ENCODE measurements around the gene KCNIP4.

DNA sequence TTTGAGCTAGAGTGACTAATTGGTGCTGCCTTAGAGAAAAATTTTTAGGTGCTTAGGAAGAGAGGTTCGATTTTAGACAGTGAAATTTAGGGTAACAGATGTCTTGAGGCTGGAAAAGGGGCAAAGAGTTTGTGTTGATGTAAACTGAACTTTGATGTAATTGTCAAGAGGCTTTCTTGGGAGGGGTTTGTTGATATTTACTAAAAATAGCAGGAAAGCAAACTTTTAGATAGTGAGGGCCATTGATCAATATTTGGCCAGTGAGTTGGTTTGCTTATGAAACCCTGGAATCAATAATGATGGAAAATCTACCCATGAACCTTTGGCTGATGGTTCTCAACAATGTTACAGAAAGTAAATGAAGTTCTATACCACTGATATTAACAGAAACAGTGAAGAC, 537.5 kb downstream of the KCNIP4 start:
- TF ChIP-seq, protein P1, sequence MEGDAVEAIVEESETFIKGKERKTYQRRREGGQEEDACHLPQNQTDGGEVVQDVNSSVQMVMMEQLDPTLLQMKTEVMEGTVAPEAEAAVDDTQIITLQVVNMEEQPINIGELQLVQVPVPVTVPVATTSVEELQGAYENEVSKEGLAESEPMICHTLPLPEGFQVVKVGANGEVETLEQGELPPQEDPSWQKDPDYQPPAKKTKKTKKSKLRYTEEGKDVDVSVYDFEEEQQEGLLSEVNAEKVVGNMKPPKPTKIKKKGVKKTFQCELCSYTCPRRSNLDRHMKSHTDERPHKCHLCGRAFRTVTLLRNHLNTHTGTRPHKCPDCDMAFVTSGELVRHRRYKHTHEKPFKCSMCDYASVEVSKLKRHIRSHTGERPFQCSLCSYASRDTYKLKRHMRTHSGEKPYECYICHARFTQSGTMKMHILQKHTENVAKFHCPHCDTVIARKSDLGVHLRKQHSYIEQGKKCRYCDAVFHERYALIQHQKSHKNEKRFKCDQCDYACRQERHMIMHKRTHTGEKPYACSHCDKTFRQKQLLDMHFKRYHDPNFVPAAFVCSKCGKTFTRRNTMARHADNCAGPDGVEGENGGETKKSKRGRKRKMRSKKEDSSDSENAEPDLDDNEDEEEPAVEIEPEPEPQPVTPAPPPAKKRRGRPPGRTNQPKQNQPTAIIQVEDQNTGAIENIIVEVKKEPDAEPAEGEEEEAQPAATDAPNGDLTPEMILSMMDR (IDR thresholded peaks at IDR 0.05; ENCODE audit: insufficient read depth, low read depth, low read length) = no peak
- TF ChIP-seq EZH2 (IDR thresholded peaks at IDR 0.05; ENCODE audit: insufficient read depth, low read length) = no peak
